HK-2 (cell line): ENCODE measurements around the gene CYP4V2.
A peak's percentile ranks its signal among the peaks of the same experiment; 100 is the strongest.

Source experiments
- DNase-seq: peaks from one replicate; pipeline ENCODE4 v3.0.0-alpha.2; 2018; ENCODE audit not compliant: unreplicated experiment

The CYP4V2 gene

GRCh38 chr4:186191200-186192065 is at the start of gene CYP4V2:
Gene CYP4V2, plus strand, starts transcription at chr4:186191567. Its CDS starts 257 bp downstream, at chr4:186191824.
- DNase-seq = peak; percentile 81

- DNase-seq = peak; percentile 49
These were observed 47.0 kb upstream of the CYP4V2 start for GRCh38 chr4:186144198-186144945.

- DNase-seq = peak; percentile 66
These were observed 46.3 kb upstream of the CYP4V2 start for GRCh38 chr4:186144946-186145569.

GRCh38 chr4:186146458-186146857 is 44.9 kb upstream of the CYP4V2 start:
- no peak for DNase-seq

GRCh38 chr4:186148336-186148975 is 42.9 kb upstream of the CYP4V2 start:
- no peak for DNase-seq

- DNase-seq = peak; percentile 49
These were observed 41.5 kb upstream of the CYP4V2 start for GRCh38 chr4:186149872-186150271.

- DNase-seq = no peak
These were observed 40.4 kb upstream of the CYP4V2 start for GRCh38 chr4:186150926-186151325.

GRCh38 chr4:186151499-186151898 is 39.9 kb upstream of the CYP4V2 start:
- DNase-seq = no peak

- DNase-seq = no peak
These were observed 33.1 kb upstream of the CYP4V2 start for GRCh38 chr4:186158021-186158813.

GRCh38 chr4:186158966-186159365 is 32.4 kb upstream of the CYP4V2 start:
- DNase-seq = no peak

GRCh38 chr4:186159613-186160012 is 31.8 kb upstream of the CYP4V2 start:
- no peak for DNase-seq

- DNase-seq = no peak
These were observed 30.2 kb upstream of the CYP4V2 start for GRCh38 chr4:186161138-186161537.

GRCh38 chr4:186166852-186167512 is 24.4 kb upstream of the CYP4V2 start:
- no peak for DNase-seq

- no peak for DNase-seq
These were observed 23.8 kb upstream of the CYP4V2 start for GRCh38 chr4:186167605-186168004.

- no peak for DNase-seq
These were observed 22.6 kb upstream of the CYP4V2 start for GRCh38 chr4:186168750-186169149.

GRCh38 chr4:186169333-186169944 is 21.9 kb upstream of the CYP4V2 start:
- no peak for DNase-seq

GRCh38 chr4:186169945-186170802 is 21.2 kb upstream of the CYP4V2 start:
- no peak for DNase-seq

GRCh38 chr4:186170966-186171365 is 20.4 kb upstream of the CYP4V2 start:
- DNase-seq = no peak

- DNase-seq = no peak
These were observed 18.8 kb upstream of the CYP4V2 start for GRCh38 chr4:186172546-186172945.
